Measurements from ENCODE around the gene SCFD1.

GRCh38 chr14:30771595-30771994 lies 149.5 kb downstream of the SCFD1 start:
- TF ChIP-seq, protein P1, sequence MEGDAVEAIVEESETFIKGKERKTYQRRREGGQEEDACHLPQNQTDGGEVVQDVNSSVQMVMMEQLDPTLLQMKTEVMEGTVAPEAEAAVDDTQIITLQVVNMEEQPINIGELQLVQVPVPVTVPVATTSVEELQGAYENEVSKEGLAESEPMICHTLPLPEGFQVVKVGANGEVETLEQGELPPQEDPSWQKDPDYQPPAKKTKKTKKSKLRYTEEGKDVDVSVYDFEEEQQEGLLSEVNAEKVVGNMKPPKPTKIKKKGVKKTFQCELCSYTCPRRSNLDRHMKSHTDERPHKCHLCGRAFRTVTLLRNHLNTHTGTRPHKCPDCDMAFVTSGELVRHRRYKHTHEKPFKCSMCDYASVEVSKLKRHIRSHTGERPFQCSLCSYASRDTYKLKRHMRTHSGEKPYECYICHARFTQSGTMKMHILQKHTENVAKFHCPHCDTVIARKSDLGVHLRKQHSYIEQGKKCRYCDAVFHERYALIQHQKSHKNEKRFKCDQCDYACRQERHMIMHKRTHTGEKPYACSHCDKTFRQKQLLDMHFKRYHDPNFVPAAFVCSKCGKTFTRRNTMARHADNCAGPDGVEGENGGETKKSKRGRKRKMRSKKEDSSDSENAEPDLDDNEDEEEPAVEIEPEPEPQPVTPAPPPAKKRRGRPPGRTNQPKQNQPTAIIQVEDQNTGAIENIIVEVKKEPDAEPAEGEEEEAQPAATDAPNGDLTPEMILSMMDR (IDR thresholded peaks at IDR 0.05) = no peak
- TF ChIP-seq POLR2A (IDR thresholded peaks at IDR 0.05) = no peak
